HepG2 (cell line): Measurements from ENCODE around the gene POLDIP3. TPM values are rescaled to one million over a fixed set of nuclear protein-coding genes. Genes with fewer than 3 reads are reported as not detected.

Experiments
- HBP1 ChIP-seq: IDR thresholded peaks from 2 replicates; pipeline ENCODE4 v1.6.1; 2016; ENCODE audit warnings: low read depth, control low read depth
- IRF9 ChIP-seq: sonication (generic); formaldehyde crosslinking; IDR thresholded peaks from 2 replicates; pipeline ENCODE4 v1.8.0; 2022; ENCODE audit warnings: missing genetic modification reagents, mild to moderate bottlenecking, borderline replicate concordance
- NFKB2 ChIP-seq: sonication (generic); formaldehyde crosslinking; IDR thresholded peaks from 2 replicates; pipeline ENCODE4 v1.4.0; 2020; ENCODE audit warnings: missing genetic modification reagents, borderline replicate concordance
- PATZ1 ChIP-seq: sonication (generic); formaldehyde crosslinking; IDR thresholded peaks from 2 replicates; pipeline ENCODE4 v1.4.0; 2020; ENCODE audit warnings: missing genetic modification reagents
- ZBTB38 ChIP-seq: sonication (generic); formaldehyde crosslinking; IDR thresholded peaks from 2 replicates; pipeline ENCODE4 v1.5.1; 2020; ENCODE audit warnings: mild to moderate bottlenecking, missing genetic modification reagents
- ZBTB39 ChIP-seq: sonication (generic); formaldehyde crosslinking; IDR thresholded peaks from 2 replicates; pipeline ENCODE4 v1.5.0; 2020; ENCODE audit warnings: missing genetic modification reagents
- ZNF572 ChIP-seq: sonication (generic); formaldehyde crosslinking; IDR thresholded peaks from 2 replicates; pipeline ENCODE4 v1.5.1; 2020; ENCODE audit warnings: mild to moderate bottlenecking, missing genetic modification reagents
- ZNF574 ChIP-seq: sonication (generic); formaldehyde crosslinking; IDR thresholded peaks from 2 replicates; pipeline ENCODE4 v1.4.0; 2020; ENCODE audit warnings: missing genetic modification reagents
- ZNF609 ChIP-seq: sonication (generic); formaldehyde crosslinking; IDR thresholded peaks from 2 replicates; pipeline ENCODE4 v1.4.0; 2020; ENCODE audit warnings: mild to moderate bottlenecking, missing genetic modification reagents, borderline replicate concordance
- ZNF761 ChIP-seq: sonication (generic); formaldehyde crosslinking; conservative IDR thresholded peaks from 2 replicates; pipeline ENCODE4 v1.4.0; 2020; ENCODE audit warnings: mild to moderate bottlenecking, missing genetic modification reagents
- ZSCAN22 ChIP-seq: sonication (generic); formaldehyde crosslinking; IDR thresholded peaks from 2 replicates; pipeline ENCODE4 v1.4.0; 2020; ENCODE audit warnings: mild to moderate bottlenecking, missing genetic modification reagents
- ZSCAN29 ChIP-seq: sonication (generic); formaldehyde crosslinking; conservative IDR thresholded peaks from 2 replicates; pipeline ENCODE4 v1.4.0; 2020; ENCODE audit warnings: mild to moderate bottlenecking, missing genetic modification reagents
- polyA plus RNA-seq, 8 experiments: library from polyadenylated mRNA; depleted of rRNA in 3 of 8; stranded (reverse) in 7 of 8; unstranded in 1 of 8; fragments of >200 nt; fragmentation: Illumina TruSeq in 4 of 8; extraction: Trizol in 4 of 8; gene quantifications; 2 replicates each; pipeline versions ENCODE4 v1.2.1 to v1.2.3, GENCODE V29; 2011 to 2016; ENCODE audit warnings: low read depth in 4 of 8, missing spikeins in 1 of 8, mixed read lengths in 1 of 8; ENCODE audit not compliant: insufficient read depth in 1 of 8
- total RNA-seq, 5 experiments: library from RNA; depleted of rRNA; stranded (reverse); fragments of >200 nt; fragmentation: Illumina TruSeq; extraction: Trizol; gene quantifications; 2 replicates each; pipeline ENCODE4 v1.2.3, GENCODE V29; 2016; ENCODE audit warnings: low read depth in 1 of 5

POLDIP3 gene
- total and polyA plus RNA-seq, 2 of the 13 experiments (the other 11 are each of a cell fraction or from before 2014, with no cell fraction given) = 45.8 to 47.4 TPM

- TF ChIP-seq ZNF609 = peak; percentile 16; the same call in 1 of the 2 replicates
- 0 out of 2 replicates have a peak, but pooled peaks have one; percentile 62 for TF ChIP-seq ZNF572
- TF ChIP-seq ZSCAN29 = 0 out of 2 replicates have a peak, but pooled peaks have one; percentile 26
- peak; percentile 66 for TF ChIP-seq PATZ1
- no peak for TF ChIP-seq HBP1 (CRISPR knock-in tag)
- peak; percentile 93 for TF ChIP-seq ZBTB38 (CRISPR knock-in tag)
- no peak for TF ChIP-seq ZSCAN22 (CRISPR knock-in tag)
- TF ChIP-seq ZBTB39 (CRISPR knock-in tag) = no peak
- TF ChIP-seq ZNF761 (CRISPR knock-in tag) = 0 out of 2 replicates have a peak, but pooled peaks have one; percentile 23
- peak; percentile 35; the same call in 1 of the 2 replicates for TF ChIP-seq ZNF574 (CRISPR knock-in tag)
- 0 out of 2 replicates have a peak, but pooled peaks have one; percentile 23 for TF ChIP-seq IRF9 (CRISPR knock-in tag)
- peak; percentile 45; the same call in 1 of the 2 replicates for TF ChIP-seq NFKB2 (CRISPR knock-in tag)
Measured at GRCh38 chr22:42621505-42622002, 6.9 kb upstream of the POLDIP3 start (continued).
